Dedifferentiated amniotic fluid mesenchymal stem cell (primary cell): ENCODE measurements around the gene TMEM184B.
A peak's percentile ranks its signal among the peaks of the same experiment; 100 is the strongest.

Source experiments
- DNase-seq: peaks from one replicate; pipeline ENCODE4 v3.0.0-alpha.2; 2016; ENCODE audit errors: extremely low spot score

The TMEM184B gene

DNA sequence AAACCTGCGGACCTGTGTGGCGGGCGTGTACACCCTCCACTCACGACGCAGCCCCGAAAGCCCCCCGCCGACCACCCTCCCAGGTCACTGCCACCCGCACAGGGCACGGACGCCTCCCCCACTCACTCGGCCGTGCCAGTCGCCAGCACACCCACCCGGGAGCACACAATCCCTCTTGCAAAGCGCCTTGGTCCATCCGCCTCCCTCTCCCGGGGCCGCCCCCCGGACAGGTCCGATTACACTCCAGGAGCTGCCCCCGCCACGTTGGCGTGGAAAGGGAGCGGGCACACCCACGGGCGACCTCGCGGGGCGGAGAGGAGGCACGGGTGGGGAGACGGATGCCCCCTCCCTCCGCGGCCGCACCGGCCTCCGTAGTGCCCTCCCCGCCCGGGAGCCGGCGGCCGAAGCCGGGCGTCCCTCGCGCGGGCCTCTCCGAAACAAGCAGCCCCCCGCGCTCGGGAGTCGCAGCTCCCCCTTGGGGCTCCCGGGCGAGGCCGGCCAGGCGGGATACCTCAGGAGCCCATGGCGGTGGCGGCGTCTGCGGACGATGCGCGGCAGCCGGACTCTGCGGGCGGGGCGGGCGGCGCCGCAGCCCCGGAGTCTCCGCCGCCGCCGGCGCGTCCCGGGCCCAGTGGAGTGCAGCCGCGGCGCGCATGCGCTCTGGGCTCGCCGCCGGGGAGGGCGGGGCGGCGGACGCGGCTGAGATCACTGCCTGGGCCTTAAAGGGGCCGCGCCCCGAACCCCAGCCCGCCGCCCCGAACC lies at the start of gene TMEM184B:
Gene TMEM184B (minus strand): TSS at position 638 of the 762 bp plus-strand sequence. CDS start 25,049 bp downstream, outside the sequence.
- DNase-seq = no peak

DNA sequence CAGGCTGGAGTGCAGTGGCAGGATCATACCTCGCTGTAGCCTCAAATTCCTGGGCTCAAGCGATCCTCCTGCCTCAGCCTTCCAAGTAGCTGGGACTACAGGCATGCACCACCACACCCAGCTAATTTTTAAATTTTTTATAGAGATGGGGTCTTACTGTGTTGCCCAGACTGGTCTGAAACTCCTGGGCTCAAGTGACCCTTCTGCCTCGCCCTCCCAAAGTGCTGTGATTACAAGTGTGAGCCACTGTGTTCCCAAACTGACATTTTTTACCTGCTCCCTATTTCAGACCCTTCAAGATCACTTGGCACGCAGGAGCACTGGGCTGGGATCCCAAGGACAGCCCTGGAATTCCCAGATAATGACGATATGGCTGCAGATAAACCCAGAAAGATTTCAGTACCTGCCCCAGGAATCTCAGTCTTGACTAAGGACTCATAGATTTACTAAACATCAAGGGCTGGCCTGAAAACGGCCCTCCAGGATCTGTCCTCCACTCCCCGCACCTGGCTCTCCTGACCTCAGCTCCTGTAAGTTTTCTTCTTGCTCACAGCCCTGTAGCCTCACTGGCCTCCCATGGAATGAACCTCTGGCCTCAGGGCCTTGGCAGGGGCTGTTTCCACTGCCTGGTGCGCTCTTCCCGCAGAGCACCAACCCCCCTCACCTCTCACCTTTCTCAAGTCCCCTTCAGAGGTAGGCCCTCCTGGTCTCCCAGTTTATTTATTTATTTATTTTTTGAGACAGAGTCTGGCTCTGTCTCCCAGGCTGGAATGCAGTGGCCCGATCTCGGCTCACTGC lies 48.0 kb upstream of the TMEM184B start:
- no peak for DNase-seq

DNA sequence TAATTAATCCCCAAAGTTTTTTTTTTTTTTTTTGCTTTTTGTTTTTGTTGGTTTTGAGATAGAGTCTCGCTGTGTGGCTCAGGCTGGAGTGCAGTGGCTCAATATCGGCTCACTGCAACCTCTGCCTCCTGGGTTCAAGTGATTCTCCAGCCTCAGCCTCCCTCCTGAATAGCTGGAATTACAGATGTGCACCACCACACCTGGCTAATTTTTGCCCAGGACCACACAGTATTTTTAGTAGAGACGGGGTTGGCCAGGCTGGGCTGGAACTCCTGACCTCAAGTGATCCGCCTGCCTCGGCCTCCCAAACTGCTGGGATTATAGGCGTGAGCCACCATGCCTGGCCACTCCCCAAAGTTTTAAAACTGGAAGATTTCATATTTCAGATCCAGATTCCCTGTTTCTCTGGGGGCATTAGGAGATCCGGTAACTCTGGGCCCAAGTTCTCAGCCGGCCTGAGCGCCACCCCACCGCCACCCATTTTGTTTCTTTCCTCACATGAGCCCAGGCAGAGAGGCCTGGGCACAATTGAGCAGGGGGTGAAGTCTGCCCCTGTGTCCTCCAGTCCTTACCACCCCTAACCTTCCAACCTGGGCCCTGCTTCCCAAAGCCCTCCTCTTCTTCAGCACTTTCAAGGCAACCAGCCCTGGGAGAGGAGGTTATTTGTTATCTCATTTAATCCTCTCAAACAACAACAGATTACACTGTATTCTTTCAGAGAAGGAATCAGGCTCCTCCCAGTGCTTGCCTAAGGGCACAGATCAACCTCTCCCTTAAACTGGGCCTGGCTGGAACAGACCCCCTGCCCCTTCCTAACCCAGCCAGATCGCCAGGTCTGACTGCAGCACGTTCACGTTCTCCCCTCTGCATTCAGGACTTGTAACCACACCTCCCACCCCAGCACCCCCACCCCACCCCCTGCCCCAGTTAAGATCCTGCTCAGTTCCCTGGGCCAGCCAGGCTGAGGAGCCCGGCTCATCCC lies 46.3 kb upstream of the TMEM184B start:
- no peak for DNase-seq

DNA sequence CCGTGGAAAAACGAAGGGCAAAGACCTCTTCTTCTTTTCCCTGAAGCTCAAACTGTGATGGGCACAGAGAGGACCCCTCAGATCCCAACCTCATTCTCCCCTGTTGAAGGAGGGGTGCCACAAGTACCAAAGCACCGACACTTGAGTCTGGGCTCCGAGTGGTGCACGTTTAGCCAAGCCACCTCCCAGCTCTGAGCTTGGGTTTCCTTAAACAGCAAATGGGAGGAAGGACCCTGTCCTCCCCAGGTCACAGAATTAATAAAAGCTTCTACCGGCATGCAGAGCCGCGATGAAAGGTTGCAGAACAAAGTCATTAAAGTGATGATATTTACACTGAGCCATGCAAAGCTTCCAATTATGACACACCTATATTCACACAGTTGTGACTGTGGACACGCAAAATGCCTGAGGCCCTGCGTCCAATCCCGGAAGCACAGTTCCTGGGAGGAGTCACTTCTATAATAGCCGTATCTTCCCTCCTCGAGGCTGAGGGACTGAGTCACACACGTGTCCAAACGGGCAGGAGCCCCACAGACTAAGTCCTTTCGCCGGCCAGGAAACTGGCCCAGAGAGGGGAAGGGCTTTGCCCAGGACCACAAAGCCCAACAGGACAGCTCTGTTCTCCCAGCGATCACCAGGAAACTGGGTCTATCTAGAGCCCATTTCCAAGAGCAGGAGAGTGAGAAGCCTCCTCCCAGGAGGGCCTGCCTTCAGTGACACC lies 45.3 kb upstream of the TMEM184B start:
- peak; percentile 89 for DNase-seq

GRCh38 chr22:38317122-38317994 lies 44.5 kb upstream of the TMEM184B start, which contains the start of gene CSNK1E:
Gene CSNK1E, minus strand, starts transcription at chr22:38317433. Its CDS starts 3,276 bp downstream, at chr22:38314157.
- peak; percentile 34 for DNase-seq

DNA sequence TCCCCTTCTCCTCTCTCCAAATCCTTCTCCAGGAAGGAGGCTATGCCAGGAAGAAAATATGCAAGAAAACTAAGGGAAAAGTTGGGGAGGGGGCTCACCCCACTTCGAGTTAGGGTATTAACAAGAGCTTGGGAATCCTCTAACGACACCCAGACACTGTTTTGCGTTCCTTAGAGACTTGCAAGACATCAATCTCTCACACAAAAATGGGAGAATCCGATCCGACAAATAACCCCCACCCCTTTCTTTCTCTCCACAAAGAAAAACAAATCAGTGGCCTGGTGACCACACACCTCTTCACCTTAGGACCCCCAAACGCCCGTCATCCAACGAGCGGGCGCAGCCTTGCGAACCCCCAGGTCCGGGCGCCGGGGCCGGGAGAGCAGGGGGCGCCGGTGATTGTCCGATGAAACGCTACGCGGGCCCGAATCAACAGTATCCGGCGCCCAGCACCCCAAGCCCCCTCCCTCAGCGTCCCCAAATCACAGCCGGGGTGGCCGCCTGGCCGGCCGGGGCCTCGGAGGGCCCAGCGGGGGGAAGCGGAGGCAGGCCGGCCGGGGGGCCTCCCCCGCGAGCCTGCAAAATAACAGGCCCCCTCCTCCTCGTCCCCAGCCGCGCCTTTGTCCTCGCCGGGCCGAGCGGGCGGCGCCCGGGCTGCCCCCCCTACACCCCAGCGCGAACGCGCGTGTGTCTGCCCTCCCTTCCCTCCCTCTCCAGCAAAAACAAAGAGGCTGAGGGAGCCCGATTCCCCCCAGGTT lies 43.7 kb upstream of the TMEM184B start:
- DNase-seq = peak; percentile 39

DNA sequence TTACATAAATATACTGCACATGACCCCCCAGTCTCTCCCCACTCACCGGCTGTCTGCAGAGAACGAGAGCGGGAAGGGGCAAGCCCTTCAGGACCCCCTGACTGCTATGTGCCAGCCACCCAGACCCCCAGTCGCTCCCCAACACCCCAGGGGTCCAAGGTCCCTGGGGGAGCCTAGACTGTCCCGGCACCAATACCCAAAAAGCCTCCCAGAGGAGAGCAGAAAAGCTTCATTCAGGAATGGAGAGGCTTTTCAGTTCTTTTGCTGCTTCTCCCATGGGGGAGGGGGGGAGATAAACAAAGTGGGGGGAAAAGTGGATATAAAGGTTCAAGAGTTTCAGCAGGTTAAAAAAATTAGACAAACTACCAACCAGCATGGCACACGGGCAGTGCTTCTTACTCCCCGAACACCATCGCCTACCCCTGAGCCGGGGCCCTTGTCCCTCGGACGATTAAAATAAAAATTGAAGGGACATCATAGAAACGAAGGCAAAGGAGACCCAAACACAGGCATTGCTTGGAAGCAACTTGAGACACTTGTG lies 43.1 kb upstream of the TMEM184B start:
- no peak for DNase-seq

GRCh38 chr22:38314933-38315822 lies 42.4 kb upstream of the TMEM184B start:
- DNase-seq = no peak

GRCh38 chr22:38314051-38314932 lies 41.5 kb upstream of the TMEM184B start:
- no peak for DNase-seq

GRCh38 chr22:38313384-38313955 lies 40.7 kb upstream of the TMEM184B start:
- DNase-seq = peak; percentile 32

DNA sequence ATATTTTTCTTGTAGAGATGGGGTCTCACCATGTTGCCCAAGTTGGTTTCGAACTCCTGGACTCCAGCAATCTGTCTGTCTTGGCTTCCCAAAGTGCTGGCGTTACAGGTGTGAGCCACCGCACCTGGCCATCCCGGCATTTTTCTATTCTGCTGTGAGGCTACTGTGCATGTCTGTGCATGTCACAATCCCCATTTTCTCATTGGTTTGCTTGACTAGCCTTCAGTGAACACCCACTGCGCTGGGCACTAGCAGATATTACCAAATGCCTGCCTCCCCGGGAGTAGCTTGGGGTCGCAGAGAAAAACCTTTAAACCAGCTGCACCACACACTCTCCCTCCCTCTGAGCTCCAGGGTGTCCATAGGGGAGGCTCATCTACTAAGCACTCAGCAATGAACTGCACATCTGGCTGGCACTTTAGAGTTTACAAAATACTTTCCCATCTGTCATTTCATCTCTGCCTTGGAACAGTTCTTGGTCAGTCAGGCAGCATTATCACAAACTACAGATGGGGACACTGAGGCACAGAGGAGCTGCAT lies 39.5 kb upstream of the TMEM184B start:
- DNase-seq = no peak

DNA sequence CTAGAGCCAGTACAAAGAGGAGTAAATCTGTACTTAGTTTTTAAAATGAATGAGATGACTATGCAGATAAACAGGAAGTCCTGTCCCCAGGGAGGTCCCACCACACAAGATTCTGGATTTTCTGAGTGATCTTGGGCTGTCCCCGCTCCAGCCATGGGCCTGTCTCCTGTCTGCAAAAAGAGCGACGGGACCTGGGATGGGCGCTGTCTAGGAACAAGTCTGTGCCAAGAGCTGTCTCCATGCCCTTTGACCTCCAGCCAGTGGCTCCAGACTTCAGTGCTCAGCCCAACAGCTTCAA lies 38.5 kb upstream of the TMEM184B start:
- no peak for DNase-seq

DNA sequence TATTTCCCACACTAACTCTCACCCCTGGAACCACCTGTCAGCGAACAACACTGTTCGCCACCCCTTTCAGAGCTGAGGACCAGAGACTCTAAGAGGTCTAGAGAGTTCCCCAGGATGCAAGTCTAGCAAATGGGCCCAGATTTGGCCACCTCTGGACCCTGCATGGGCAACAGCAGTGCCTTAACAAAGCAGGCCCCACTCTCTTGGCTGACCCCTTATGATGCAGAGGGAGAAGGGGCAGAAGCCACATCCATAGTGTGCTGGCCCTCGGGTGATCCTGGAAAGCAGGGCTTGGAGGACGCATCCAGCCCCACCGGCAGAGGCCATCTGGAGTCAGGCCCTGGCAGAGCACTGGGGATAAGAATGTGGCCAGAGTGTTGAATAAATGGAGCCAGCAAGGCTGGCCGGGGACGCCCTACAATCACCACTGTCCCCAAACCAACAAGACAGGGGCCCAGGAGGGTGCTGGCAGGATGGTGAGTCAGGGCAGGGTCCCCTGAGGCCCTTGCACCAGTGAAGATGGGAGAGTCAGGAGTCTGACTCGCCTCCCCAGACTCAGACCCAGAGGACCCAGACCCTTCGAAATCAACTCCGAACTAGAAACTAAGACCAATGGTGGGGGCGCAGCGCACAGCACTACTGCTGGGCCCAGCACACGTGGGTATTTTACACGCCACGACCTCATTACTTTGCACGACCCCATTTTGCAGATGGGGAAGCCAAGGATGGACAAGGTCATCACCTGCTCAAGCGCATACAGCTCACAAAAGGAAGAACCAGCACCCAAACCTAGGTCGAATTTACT lies 37.9 kb upstream of the TMEM184B start:
- DNase-seq = no peak

GRCh38 chr22:38309614-38310517 lies 37.1 kb upstream of the TMEM184B start:
- no peak for DNase-seq
